ENCODE data around the gene MET. TPM values are rescaled to one million over a fixed set of nuclear protein-coding genes. Genes with fewer than 3 reads are reported as not detected.

The MET gene
- total RNA-seq, 1 experiment from 2014 or later, result 5.0 TPM

- no peak overlapping the region for H2AK5ac ChIP-seq (ENCODE audit: insufficient read length, low read length)
- H2BK12ac ChIP-seq (ENCODE audit: insufficient read length, low read depth, low read length), result no peak overlapping the region
- no peak overlapping the region for H2BK5ac ChIP-seq (ENCODE audit: insufficient read length, low read length)
- H3K4me1 ChIP-seq (ENCODE audit: insufficient read depth, low read length), result no peaks in the 10 kb centered on the region
- H2BK15ac ChIP-seq (ENCODE audit: low read depth, low read length), result no peak overlapping the region
- no peaks in the 10 kb centered on the region for H4K20me1 ChIP-seq (ENCODE audit: control insufficient read depth, insufficient read depth, insufficient read length)
- no peak overlapping the region for H3T11ph ChIP-seq (ENCODE audit: low read length)
- H3K27ac ChIP-seq (ENCODE audit: insufficient read length, low read depth, low read length), result no peak overlapping the region
- H3K9ac ChIP-seq (ENCODE audit: extremely low read depth, insufficient read length, low read length), result no peak overlapping the region
- no CpG with 5 or more reads among the region's 6 CpGs for WGBS (ENCODE audit: extremely low coverage, insufficient read length, low lambda C conversion rate)
- H4K91ac ChIP-seq (ENCODE audit: insufficient read length, low read depth, low read length), result no peak overlapping the region
- H4K5ac ChIP-seq (ENCODE audit: insufficient read length, low read depth, low read length), result no peak overlapping the region
- DNase-seq, result no peak
- no peak overlapping the region for H2AFZ ChIP-seq (ENCODE audit: low read length)
- H2BK120ac ChIP-seq (ENCODE audit: low read depth, low read length, poor library complexity, severe bottlenecking), result no peak overlapping the region
- no peaks in the 10 kb centered on the region for H3K79me2 ChIP-seq (ENCODE audit: insufficient read depth, low read length)
- no peak overlapping the region for H3K23ac ChIP-seq (ENCODE audit: insufficient read length, low read depth, low read length)
- no peaks in the 10 kb centered on the region for H3K23me2 ChIP-seq (ENCODE audit: insufficient read length, low read depth, low read length, poor library complexity, severe bottlenecking)
- H3K4ac ChIP-seq (ENCODE audit: low read depth, low read length), result no peak overlapping the region
- H3K18ac ChIP-seq (ENCODE audit: insufficient read length, low read depth, low read length), result no peak overlapping the region
- Mint-ChIP-seq H3K4me1 (peaks cover 3 to 4% of the 10 kb centered on the region in 2 experiments; a peak in 1 of 4 replicates), H3K27ac (no peak overlapping the region), H3K9me3 (peaks cover 3 to 4% of the 10 kb centered on the region in 2 experiments; a peak in 1 of 5 replicates), H3K27me3 (ENCODE audit: low read depth) (no peaks in the 10 kb centered on the region; the same call in 1 of the 2 replicates), H3K36me3 (ENCODE audit: insufficient read depth in 1 of 3, low read depth in 3 of 3) (peaks cover 0 to 4% (median 0%) of the 10 kb centered on the region in 3 experiments; a peak in 1 of 7 replicates), H3K4me3 (no peak overlapping the region)
- no peak overlapping the region for H4K8ac ChIP-seq (replicated peaks; ENCODE audit: insufficient read length, low read depth, low read length)
- H3K56ac ChIP-seq (ENCODE audit: insufficient read length, low read depth, low read length), result no peak overlapping the region
- H3K4me2 ChIP-seq (ENCODE audit: insufficient read depth, insufficient read length, low read length), result no peak overlapping the region
- no peak for TF ChIP-seq CTCF (conservative IDR thresholded peaks at IDR 0.05)
- H3K9me3 ChIP-seq (ENCODE audit: control insufficient read depth, low read depth, low read length), result no peaks in the 10 kb centered on the region
- no peaks in the 10 kb centered on the region for H3K79me1 ChIP-seq (ENCODE audit: insufficient read depth, low read depth, low read length, poor library complexity, severe bottlenecking)
- H2BK20ac ChIP-seq (ENCODE audit: low read depth, low read length, poor library complexity, severe bottlenecking), result no peak overlapping the region
- H3K27me3 ChIP-seq (ENCODE audit: insufficient read depth, low read length), result no peaks in the 10 kb centered on the region
- H3K14ac ChIP-seq (ENCODE audit: insufficient read depth, low read length), result no peak overlapping the region
These were observed 27.4 kb upstream of the MET start for GRCh38 chr7:116644628-116645027.

Measured in H9 (cell line).